ENCODE results near the gene METTL25B.
A peak's percentile ranks its signal among the peaks of the same experiment; 100 is the strongest.

Gene METTL25B

GRCh38 chr1:156706657-156707416, 21.4 kb upstream of the METTL25B start:
- Histone ChIP-seq H3K27me3 (ENCODE audit: control insufficient read depth, low read length) (peaks cover 52% of the 10 kb centered on the region), H3K4me3 (ENCODE audit: low read length) (peak overlapping the region; percentile 67), H4K20me1 (ENCODE audit: control insufficient read depth, insufficient read depth, low read depth, low read length) (0 out of 2 replicates have a peak, but pooled peaks cover 3% of the 10 kb centered on the region), H3F3A (ENCODE audit: control insufficient read depth, insufficient read depth) (no peaks in the 10 kb centered on the region), H3K4me2 (ENCODE audit: low read length) (peak overlapping the region; percentile 81), H3K36me3 (ENCODE audit: control insufficient read depth, low read length) (no peaks in the 10 kb centered on the region), H3K9me3 (ENCODE audit: control insufficient read depth, insufficient read depth, low read length) (no peaks in the 10 kb centered on the region), H3K79me2 (ENCODE audit: control insufficient read depth, low read length) (no peaks in the 10 kb centered on the region), H3K27ac (ENCODE audit: low read depth, low read length) (no peak overlapping the region), H3K4me1 (ENCODE audit: control insufficient read depth, low read length) (peaks cover 20% of the 10 kb centered on the region), H3K9me2 (replicated peaks; ENCODE audit: control insufficient read depth, low read length) (no peaks in the 10 kb centered on the region)
- TF ChIP-seq EZH2phosphoT487 (IDR thresholded peaks at IDR 0.05; ENCODE audit: borderline replicate concordance, low read length): no peak

- H3K27ac ChIP-seq (ENCODE audit: low read depth, low read length): no peak overlapping the region
- H3K4me2 ChIP-seq (ENCODE audit: low read length): no peak overlapping the region
- TF ChIP-seq EZH2phosphoT487 (IDR thresholded peaks at IDR 0.05; ENCODE audit: borderline replicate concordance, low read length) (no peak), CTCF (IDR thresholded peaks at IDR 0.05; ENCODE audit: low read depth, low read length, poor library complexity, severe bottlenecking) (no peak)
- H3K9me2 ChIP-seq (replicated peaks; ENCODE audit: control insufficient read depth, low read length): no peaks in the 10 kb centered on the region
- H3F3A ChIP-seq (ENCODE audit: control insufficient read depth, insufficient read depth): no peaks in the 10 kb centered on the region
- peaks cover 20% of the 10 kb centered on the region for H3K4me1 ChIP-seq (ENCODE audit: control insufficient read depth, low read length)
- peaks cover 52% of the 10 kb centered on the region for H3K27me3 ChIP-seq (ENCODE audit: control insufficient read depth, low read length)
- H3K4me3 ChIP-seq (ENCODE audit: low read length): no peak overlapping the region
- H3K79me2 ChIP-seq (ENCODE audit: control insufficient read depth, low read length): no peaks in the 10 kb centered on the region
- H4K20me1 ChIP-seq (ENCODE audit: control insufficient read depth, insufficient read depth, low read depth, low read length): 0 out of 2 replicates have a peak, but pooled peaks cover 3% of the 10 kb centered on the region
- no peaks in the 10 kb centered on the region for H3K9me3 ChIP-seq (ENCODE audit: control insufficient read depth, insufficient read depth, low read length)
- H3K36me3 ChIP-seq (ENCODE audit: control insufficient read depth, low read length): no peaks in the 10 kb centered on the region
These were observed 20.7 kb upstream of the METTL25B start for GRCh38 chr1:156707417-156708217.

GRCh38 chr1:156708218-156708661, 20.0 kb upstream of the METTL25B start:
- H3K36me3 ChIP-seq (ENCODE audit: control insufficient read depth, low read length): no peaks in the 10 kb centered on the region
- no peaks in the 10 kb centered on the region for H3K79me2 ChIP-seq (ENCODE audit: control insufficient read depth, low read length)
- H3F3A ChIP-seq (ENCODE audit: control insufficient read depth, insufficient read depth): no peaks in the 10 kb centered on the region
- H3K4me3 ChIP-seq (ENCODE audit: low read length): no peak overlapping the region
- H3K9me2 ChIP-seq (replicated peaks; ENCODE audit: control insufficient read depth, low read length): no peaks in the 10 kb centered on the region
- no peak overlapping the region for H3K4me2 ChIP-seq (ENCODE audit: low read length)
- no peak overlapping the region for H3K27ac ChIP-seq (ENCODE audit: low read depth, low read length)
- no peaks in the 10 kb centered on the region for H3K9me3 ChIP-seq (ENCODE audit: control insufficient read depth, insufficient read depth, low read length)
- no peak for TF ChIP-seq EZH2phosphoT487 (IDR thresholded peaks at IDR 0.05; ENCODE audit: borderline replicate concordance, low read length)
- no peak for TF ChIP-seq CTCF (IDR thresholded peaks at IDR 0.05; ENCODE audit: low read depth, low read length, poor library complexity, severe bottlenecking)
- peaks cover 50% of the 10 kb centered on the region for H3K27me3 ChIP-seq (ENCODE audit: control insufficient read depth, low read length)
- 0 out of 2 replicates have a peak, but pooled peaks cover 3% of the 10 kb centered on the region for H4K20me1 ChIP-seq (ENCODE audit: control insufficient read depth, insufficient read depth, low read depth, low read length)
- peaks cover 20% of the 10 kb centered on the region for H3K4me1 ChIP-seq (ENCODE audit: control insufficient read depth, low read length)
